ENCODE measurements around the gene HOOK1. TPM values are rescaled to one million over a fixed set of nuclear protein-coding genes. Genes with fewer than 3 reads are reported as not detected.
"Not testable (repeated sequence)": the region's sequence is repeated elsewhere in the genome, so short reads cannot be mapped to it uniquely, and the experiment has no call there.

Gene HOOK1
- total and polyA plus RNA-seq, 2 experiments from 2014 or later, result 10.4 to 12.9 TPM

- no peak for DNase-seq (ENCODE audit: low read depth in 1 of 2, low spot score in 1 of 2)
- TF ChIP-seq CTCF (IDR thresholded peaks at IDR 0.05; ENCODE audit: low read depth, low read length), result no peak
Measured at GRCh38 chr1:59845091-59845490, 30.3 kb downstream of the HOOK1 start.

GRCh38 chr1:59846209-59846894 is 31.6 kb downstream of the HOOK1 start:
- TF ChIP-seq CTCF (IDR thresholded peaks at IDR 0.05; ENCODE audit: low read depth, low read length), result no peak
- H3K36me3 ChIP-seq, result peaks cover 42% of the 10 kb centered on the region
- no peak for DNase-seq (ENCODE audit: low read depth in 1 of 2, low spot score in 1 of 2)

More at GRCh38 chr1:59845091-59845490, 30.3 kb downstream of the HOOK1 start:
- Histone ChIP-seq H3K4me1 (ENCODE audit: low read depth) (no peaks in the 10 kb centered on the region), H3K27ac (no peak overlapping the region), H3K4me3 (no peak overlapping the region), H3K9me3 (ENCODE audit: low read depth) (no peaks in the 10 kb centered on the region), H3K36me3 (peaks cover 47% of the 10 kb centered on the region), H3K27me3 (no peaks in the 10 kb centered on the region)

GRCh38 chr1:59846895-59847282 is 32.1 kb downstream of the HOOK1 start:
- TF ChIP-seq CTCF (IDR thresholded peaks at IDR 0.05; ENCODE audit: low read depth, low read length), result no peak
- no peaks in the 10 kb centered on the region for H3K4me1 ChIP-seq (ENCODE audit: low read depth)
- no peak for DNase-seq (ENCODE audit: low read depth in 1 of 2, low spot score in 1 of 2)

More at GRCh38 chr1:59846209-59846894, 31.6 kb downstream of the HOOK1 start:
- H3K4me1 ChIP-seq (ENCODE audit: low read depth), result no peaks in the 10 kb centered on the region
- H3K27ac ChIP-seq, result no peak overlapping the region
- H3K9me3 ChIP-seq (ENCODE audit: low read depth), result no peaks in the 10 kb centered on the region
- H3K27me3 ChIP-seq, result no peaks in the 10 kb centered on the region
- H3K4me3 ChIP-seq, result no peak overlapping the region

GRCh38 chr1:59852117-59852516 is 37.4 kb downstream of the HOOK1 start:
- no peak overlapping the region for H3K27ac ChIP-seq
- peaks cover 18% of the 10 kb centered on the region for H3K36me3 ChIP-seq
- peaks cover 10% of the 10 kb centered on the region for H3K4me1 ChIP-seq (ENCODE audit: low read depth)
- no peak for TF ChIP-seq CTCF (IDR thresholded peaks at IDR 0.05; ENCODE audit: low read depth, low read length)
- no peak for DNase-seq (ENCODE audit: low read depth in 1 of 2, low spot score in 1 of 2)
- H3K27me3 ChIP-seq, result no peaks in the 10 kb centered on the region
- no peak overlapping the region for H3K4me3 ChIP-seq
- H3K9me3 ChIP-seq (ENCODE audit: low read depth), result no peaks in the 10 kb centered on the region

More at GRCh38 chr1:59846895-59847282, 32.1 kb downstream of the HOOK1 start:
- Histone ChIP-seq H3K9me3 (ENCODE audit: low read depth) (no peaks in the 10 kb centered on the region), H3K27me3 (no peaks in the 10 kb centered on the region), H3K36me3 (peaks cover 40% of the 10 kb centered on the region), H3K4me3 (no peak overlapping the region), H3K27ac (no peak overlapping the region)

- not testable (repeated sequence) for DNase-seq (ENCODE audit: low read depth in 1 of 2, low spot score in 1 of 2); H3K9me3 ChIP-seq (ENCODE audit: low read depth); H3K36me3 ChIP-seq; H3K27me3 ChIP-seq; H3K4me3 ChIP-seq; H3K27ac ChIP-seq
- H3K4me1 ChIP-seq (ENCODE audit: low read depth), result peaks cover 15% of the 10 kb centered on the region
Measured at GRCh38 chr1:59855297-59855696, 40.5 kb downstream of the HOOK1 start.

- Histone ChIP-seq H3K27me3 (no peaks in the 10 kb centered on the region), H3K9me3 (ENCODE audit: low read depth) (no peaks in the 10 kb centered on the region), H3K4me1 (ENCODE audit: low read depth) (peaks cover 15% of the 10 kb centered on the region), H3K27ac (peak overlapping the region; percentile 74), H3K36me3 (no peaks in the 10 kb centered on the region), H3K4me3 (no peak overlapping the region)
- no peak for DNase-seq (ENCODE audit: low read depth in 1 of 2, low spot score in 1 of 2)
- no peak for TF ChIP-seq CTCF (IDR thresholded peaks at IDR 0.05; ENCODE audit: low read depth, low read length)
Measured at GRCh38 chr1:59856725-59857338, 42.1 kb downstream of the HOOK1 start.

All from cardiac muscle cell (in vitro differentiated cells and primary cell).